Suprapubic skin (tissue), 4 donors: ENCODE data around the gene ATP2A1. TPM values are rescaled to one million over a fixed set of nuclear protein-coding genes. Genes with fewer than 3 reads are reported as not detected.

Experiments used
- DNase-seq, 2 donors: peaks; one replicate each; pipeline ENCODE4 v3.0.0-alpha.2; 2019; ENCODE audit warnings: low spot score in 2 of 2
- H3K27ac ChIP-seq: fragments of 200-600 bp; sonication (generic); one replicate; pipeline ENCODE4 v1.5.1; 2019
- H3K27me3 ChIP-seq: fragments of 200-600 bp; sonication (generic); one replicate; pipeline ENCODE4 v1.5.1; 2019
- H3K36me3 ChIP-seq: fragments of 200-600 bp; sonication (generic); one replicate; pipeline ENCODE4 v1.5.1; 2019
- H3K4me1 ChIP-seq: fragments of 200-600 bp; sonication (generic); one replicate; pipeline ENCODE4 v1.5.1; 2019
- H3K4me3 ChIP-seq: fragments of 200-600 bp; sonication (generic); one replicate; pipeline ENCODE4 v1.5.1; 2019; ENCODE audit warnings: mild to moderate bottlenecking
- H3K9me3 ChIP-seq: fragments of 200-600 bp; sonication (generic); one replicate; pipeline ENCODE4 v1.5.1; 2019
- EP300 ChIP-seq: sonication (generic); formaldehyde crosslinking; IDR thresholded peaks from one replicate; pipeline ENCODE4 v1.6.1; 2017; ENCODE audit warnings: antibody characterized with exemption
- POLR2A ChIP-seq, 2 donors: fragments of 450-650 bp; IDR thresholded peaks; one replicate each; pipeline ENCODE4 v1.6.1; 2017; ENCODE audit warnings: antibody characterized with exemption in 2 of 2, mild to moderate bottlenecking in 2 of 2, moderate library complexity in 2 of 2
- POLR2AphosphoS5 ChIP-seq, 3 donors: sonication (generic); formaldehyde crosslinking; IDR thresholded peaks; one replicate each; pipeline ENCODE4 v1.6.1; 2017; ENCODE audit warnings: antibody characterized with exemption in 3 of 3
- WGBS: methylation state at CpG from one replicate; pipeline ENCODE4 v1.1.5; 2018; 5-methylcytosine and 5-hydroxymethylcytosine counted together
- total RNA-seq, 4 donors: library from RNA; depleted of rRNA; stranded (reverse); fragments of >200 nt; gene quantifications; one replicate each; pipeline ENCODE4 v1.1.0, GENCODE V29; 2016
- TF ChIP-seq, protein P1 (sequence below), 2 donors: fragments of 200-600 bp in 1 of 2; fragments of 450-650 bp in 1 of 2; sonication (generic) in 1 of 2; IDR thresholded peaks; one replicate each; pipeline ENCODE4 v1.5.1; 2016 to 2019; ENCODE audit warnings: antibody characterized with exemption in 2 of 2, mild to moderate bottlenecking in 1 of 2, moderate library complexity in 1 of 2

Gene ATP2A1
- under 1 TPM in 2 of 4 donors, not detected in 2; 0.34 to 0.72 TPM for total RNA-seq

DNA sequence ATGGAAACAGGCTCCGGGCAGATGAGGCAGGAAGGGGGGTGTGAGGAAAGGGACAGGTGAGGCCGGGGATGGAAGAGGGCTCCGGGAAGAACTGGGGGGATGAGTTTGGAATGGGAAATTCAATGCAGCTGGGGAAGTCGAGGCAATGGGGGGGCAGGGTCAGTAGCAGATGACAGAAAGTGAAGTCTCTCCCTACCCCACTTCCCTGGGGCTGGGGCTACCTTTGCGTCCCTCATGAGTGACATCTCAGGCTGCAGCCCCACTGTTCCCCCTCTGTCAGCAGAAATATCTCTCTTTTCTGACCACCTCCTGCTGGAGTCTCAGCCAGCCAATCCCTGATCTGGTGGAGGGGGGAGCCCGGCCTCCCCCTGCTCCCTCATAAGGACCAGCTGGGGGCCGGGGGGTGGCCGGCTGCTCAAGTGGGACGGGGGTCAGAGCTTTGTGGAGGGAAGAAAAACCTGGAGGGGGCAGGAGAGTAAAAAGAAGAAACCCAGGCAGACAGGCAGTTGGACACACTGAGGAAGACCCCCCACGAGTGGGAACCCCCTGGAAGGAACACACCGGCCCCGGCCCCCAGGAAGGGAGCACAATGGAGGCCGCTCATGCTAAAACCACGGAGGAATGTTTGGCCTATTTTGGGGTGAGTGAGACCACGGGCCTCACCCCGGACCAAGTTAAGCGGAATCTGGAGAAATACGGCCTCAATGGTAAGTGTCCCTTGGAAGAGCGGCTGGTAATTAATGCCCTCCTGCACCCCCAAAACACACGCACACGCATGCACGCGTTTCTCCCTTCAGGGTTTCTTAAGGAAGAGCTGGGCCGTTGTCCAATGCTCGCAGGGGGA is at the start of gene ATP2A1:
ATP2A1 (plus strand) TSS at position 406 of the 844 bp plus-strand sequence; CDS start at position 590, 184 bp downstream.
- TF ChIP-seq POLR2A (IDR thresholded peaks at IDR 0.05) (no peak), POLR2AphosphoS5 (IDR thresholded peaks at IDR 0.05) (no peak), EP300 (no peak)
- Histone ChIP-seq H3K27ac (no peak within 1 kb of the TSS), H3K9me3 (no peaks in the 10 kb centered on the region), H3K36me3 (peaks cover 11% of the 10 kb centered on the region), H3K27me3 (peaks cover 18% of the 10 kb centered on the region), H3K4me3 (peak within 1 kb of the TSS; percentile 67), H3K4me1 (peaks cover 17% of the 10 kb centered on the region)
- 74% methylated on average over 25 of the region's 25 CpGs for WGBS
- no peak for DNase-seq

DNA sequence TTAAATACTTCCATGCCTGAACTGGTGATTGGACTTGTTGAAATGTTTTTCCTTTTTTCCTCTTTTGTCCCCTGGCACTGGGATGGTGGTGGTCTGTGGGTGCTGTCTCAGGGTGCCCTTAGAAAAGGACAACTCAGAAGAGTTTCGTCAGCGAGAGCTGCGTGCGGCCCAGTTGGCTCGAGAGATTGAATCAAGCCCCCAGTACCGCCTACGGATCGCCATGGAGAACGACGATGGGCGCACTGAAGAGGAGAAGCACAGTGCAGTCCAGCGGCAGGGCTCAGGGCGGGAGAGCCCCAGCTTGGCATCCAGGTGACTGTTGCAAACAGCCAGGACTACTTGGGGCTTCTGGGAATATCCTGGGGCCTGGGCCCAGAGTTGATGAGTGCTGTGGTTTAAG is 48.5 kb upstream of the ATP2A1 start:
- H3K36me3 ChIP-seq, result peaks cover 92% of the 10 kb centered on the region
- no peak overlapping the region for H3K27ac ChIP-seq
- H3K27me3 ChIP-seq, result no peaks in the 10 kb centered on the region
- WGBS, result 97% methylated on average over 13 of the region's 13 CpGs
- TF ChIP-seq, protein P1, sequence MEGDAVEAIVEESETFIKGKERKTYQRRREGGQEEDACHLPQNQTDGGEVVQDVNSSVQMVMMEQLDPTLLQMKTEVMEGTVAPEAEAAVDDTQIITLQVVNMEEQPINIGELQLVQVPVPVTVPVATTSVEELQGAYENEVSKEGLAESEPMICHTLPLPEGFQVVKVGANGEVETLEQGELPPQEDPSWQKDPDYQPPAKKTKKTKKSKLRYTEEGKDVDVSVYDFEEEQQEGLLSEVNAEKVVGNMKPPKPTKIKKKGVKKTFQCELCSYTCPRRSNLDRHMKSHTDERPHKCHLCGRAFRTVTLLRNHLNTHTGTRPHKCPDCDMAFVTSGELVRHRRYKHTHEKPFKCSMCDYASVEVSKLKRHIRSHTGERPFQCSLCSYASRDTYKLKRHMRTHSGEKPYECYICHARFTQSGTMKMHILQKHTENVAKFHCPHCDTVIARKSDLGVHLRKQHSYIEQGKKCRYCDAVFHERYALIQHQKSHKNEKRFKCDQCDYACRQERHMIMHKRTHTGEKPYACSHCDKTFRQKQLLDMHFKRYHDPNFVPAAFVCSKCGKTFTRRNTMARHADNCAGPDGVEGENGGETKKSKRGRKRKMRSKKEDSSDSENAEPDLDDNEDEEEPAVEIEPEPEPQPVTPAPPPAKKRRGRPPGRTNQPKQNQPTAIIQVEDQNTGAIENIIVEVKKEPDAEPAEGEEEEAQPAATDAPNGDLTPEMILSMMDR (IDR thresholded peaks at IDR 0.05), result no peak
- no peak for TF ChIP-seq POLR2AphosphoS5 (IDR thresholded peaks at IDR 0.05)
- TF ChIP-seq POLR2A (IDR thresholded peaks at IDR 0.05), result no peak
- H3K4me3 ChIP-seq, result no peak overlapping the region
- H3K4me1 ChIP-seq, result peaks cover 14% of the 10 kb centered on the region
- no peaks in the 10 kb centered on the region for H3K9me3 ChIP-seq
- no peak for DNase-seq

DNA sequence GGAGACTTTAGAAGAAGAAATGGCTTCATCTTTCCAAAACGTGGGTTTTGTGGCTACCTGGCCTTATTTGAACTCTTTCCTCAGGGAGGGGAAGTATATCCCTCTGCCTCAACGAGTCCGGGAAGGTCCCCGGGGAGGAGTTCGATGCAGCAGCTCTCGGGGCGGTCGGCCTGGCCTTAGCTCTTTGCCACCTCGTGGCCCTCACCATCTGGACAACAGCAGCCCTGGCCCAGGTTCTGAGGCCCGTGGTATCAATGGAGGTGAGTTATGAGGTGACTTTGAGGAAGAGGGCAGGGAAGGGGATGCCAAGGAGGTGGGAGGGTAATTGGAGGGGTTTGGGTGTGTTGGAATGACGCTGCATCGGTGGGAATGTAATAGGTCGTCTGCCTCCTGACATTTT is 47.8 kb upstream of the ATP2A1 start:
- no peak overlapping the region for H3K4me3 ChIP-seq
- 81% methylated on average over 13 of the region's 13 CpGs for WGBS
- TF ChIP-seq EP300 (no peak), POLR2AphosphoS5 (IDR thresholded peaks at IDR 0.05) (no peak), POLR2A (IDR thresholded peaks at IDR 0.05) (no peak)
- TF ChIP-seq, protein P1 (IDR thresholded peaks at IDR 0.05), result no peak
- no peak overlapping the region for H3K27ac ChIP-seq
- H3K9me3 ChIP-seq, result no peaks in the 10 kb centered on the region
- H3K27me3 ChIP-seq, result no peaks in the 10 kb centered on the region
- DNase-seq, result no peak
- H3K36me3 ChIP-seq, result peaks cover 97% of the 10 kb centered on the region
- peaks cover 6% of the 10 kb centered on the region for H3K4me1 ChIP-seq

DNA sequence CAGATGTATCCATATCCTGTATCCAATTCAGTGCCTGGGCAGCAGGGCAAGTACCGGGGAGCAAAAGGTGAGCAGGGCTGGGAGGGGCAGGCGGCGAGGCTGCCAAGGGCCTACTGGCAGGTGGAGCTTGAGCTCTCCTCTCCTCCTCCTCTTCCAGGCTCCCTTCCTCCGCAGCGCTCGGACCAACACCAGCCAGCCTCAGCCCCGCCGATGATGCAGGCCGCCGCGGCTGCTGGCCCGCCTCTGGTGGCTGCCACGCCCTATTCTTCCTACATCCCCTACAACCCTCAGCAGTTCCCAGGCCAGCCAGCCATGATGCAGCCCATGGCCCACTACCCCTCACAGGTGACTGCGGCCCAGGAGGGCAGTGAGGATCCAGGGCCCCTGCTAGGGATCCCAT is 43.9 kb upstream of the ATP2A1 start:
- no peak for TF ChIP-seq POLR2AphosphoS5 (IDR thresholded peaks at IDR 0.05)
- TF ChIP-seq, protein P1 (IDR thresholded peaks at IDR 0.05), result no peak
- no peak for TF ChIP-seq EP300
- TF ChIP-seq POLR2A (IDR thresholded peaks at IDR 0.05), result no peak
- H3K9me3 ChIP-seq, result no peaks in the 10 kb centered on the region
- H3K36me3 ChIP-seq, result peaks cover 83% of the 10 kb centered on the region
- no peaks in the 10 kb centered on the region for H3K4me1 ChIP-seq
- DNase-seq, result no peak
- H3K27me3 ChIP-seq, result no peaks in the 10 kb centered on the region
- H3K4me3 ChIP-seq, result no peak overlapping the region
- 97% methylated on average over 14 of the region's 14 CpGs for WGBS
- H3K27ac ChIP-seq, result no peak overlapping the region

DNA sequence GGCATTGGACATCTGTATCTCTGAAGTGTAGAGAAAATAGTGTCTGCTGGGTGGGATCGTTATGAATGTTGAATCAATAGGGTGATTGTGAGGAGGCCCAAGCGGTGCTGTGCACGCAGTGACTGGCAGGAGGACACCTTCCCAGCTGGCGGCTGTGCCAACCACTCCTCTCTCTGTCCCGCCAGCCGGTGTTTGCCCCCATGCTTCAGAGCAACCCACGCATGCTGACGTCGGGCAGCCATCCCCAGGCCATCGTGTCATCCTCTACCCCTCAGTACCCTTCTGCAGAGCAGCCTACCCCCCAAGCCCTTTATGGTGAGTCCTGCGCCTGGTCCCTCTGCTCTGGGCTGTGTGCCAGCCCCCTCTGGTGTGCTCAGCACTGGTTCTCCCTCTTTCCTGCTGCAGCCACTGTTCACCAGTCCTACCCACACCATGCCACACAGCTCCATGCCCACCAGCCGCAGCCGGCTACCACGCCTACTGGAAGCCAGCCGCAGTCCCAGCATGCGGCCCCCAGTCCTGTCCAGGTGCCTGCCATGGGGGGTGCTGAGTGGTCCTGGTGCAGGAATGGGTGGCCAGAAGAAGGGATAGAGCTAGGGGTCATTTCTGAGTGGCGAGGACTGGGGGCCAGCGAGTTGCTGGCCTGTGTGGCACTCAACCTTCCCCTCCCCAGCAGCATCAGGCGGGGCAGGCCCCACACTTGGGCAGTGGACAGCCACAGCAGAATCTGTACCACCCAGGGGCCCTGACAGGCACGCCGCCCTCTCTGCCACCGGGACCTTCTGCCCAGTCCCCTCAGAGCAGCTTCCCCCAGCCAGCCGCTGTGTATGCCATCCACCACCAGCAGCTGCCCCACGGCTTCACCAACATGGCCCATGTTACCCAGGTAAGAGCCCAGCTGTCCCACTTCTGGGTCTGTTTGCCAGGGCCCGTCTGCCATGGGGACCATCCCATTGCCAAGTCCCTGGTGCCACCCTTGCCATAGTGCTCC is 43.1 kb upstream of the ATP2A1 start:
- H3K27me3 ChIP-seq, result no peaks in the 10 kb centered on the region
- no peak overlapping the region for H3K27ac ChIP-seq
- WGBS, result 94% methylated on average over 15 of the region's 25 CpGs
- H3K4me3 ChIP-seq, result no peak overlapping the region
- H3K9me3 ChIP-seq, result no peaks in the 10 kb centered on the region
- TF ChIP-seq POLR2AphosphoS5 (IDR thresholded peaks at IDR 0.05), result no peak
- no peak for TF ChIP-seq POLR2A (IDR thresholded peaks at IDR 0.05)
- TF ChIP-seq EP300, result no peak
- TF ChIP-seq, protein P1 (IDR thresholded peaks at IDR 0.05), result no peak
- peaks cover 75% of the 10 kb centered on the region for H3K36me3 ChIP-seq
- no peak for DNase-seq
- peaks cover 3% of the 10 kb centered on the region for H3K4me1 ChIP-seq
